Esophagus (tissue), 2 donors: ENCODE measurements around the gene STAM. TPM values are rescaled to one million over a fixed set of nuclear protein-coding genes. Genes with fewer than 3 reads are reported as not detected.

ENCODE experiments used
- H3K27ac ChIP-seq, 2 donors: one replicate each; pipeline ENCODE4 v1.5.1; 2013; ENCODE audit warnings: low read depth in 2 of 2, mild to moderate bottlenecking in 2 of 2, inconsistent platforms in 1 of 2, low read length in 1 of 2, moderate library complexity in 1 of 2
- H3K27me3 ChIP-seq, 2 donors: one replicate each; pipeline ENCODE4 v1.6.1; 2013; ENCODE audit warnings: low read length in 2 of 2, control low read depth in 1 of 2, mild to moderate bottlenecking in 1 of 2; ENCODE audit not compliant: insufficient read depth in 2 of 2, control insufficient read depth in 1 of 2
- H3K36me3 ChIP-seq, 2 donors: one replicate each; pipeline ENCODE4 v1.6.1; 2013; ENCODE audit warnings: low read length in 1 of 2; ENCODE audit not compliant: control insufficient read depth in 2 of 2, insufficient read depth in 2 of 2
- H3K4me1 ChIP-seq, 2 donors: one replicate each; pipeline ENCODE4 v1.6.1; 2013; ENCODE audit warnings: low read length in 1 of 2; ENCODE audit not compliant: control insufficient read depth in 2 of 2, insufficient read depth in 2 of 2
- H3K4me3 ChIP-seq, 2 donors: one replicate each; pipeline ENCODE4 v1.5.1; 2013; ENCODE audit warnings: low read length in 2 of 2, mild to moderate bottlenecking in 2 of 2, low read depth in 1 of 2, moderate library complexity in 1 of 2
- H3K9me3 ChIP-seq, 2 donors: one replicate each; pipeline ENCODE4 v1.6.1; 2013; ENCODE audit warnings: mild to moderate bottlenecking in 2 of 2, low read depth in 1 of 2, low read length in 1 of 2, moderate library complexity in 1 of 2; ENCODE audit not compliant: control insufficient read depth in 2 of 2, insufficient read depth in 1 of 2
- WGBS, 2 donors: extraction: QIAGEN DNeasy Blood & Tissue Kit; methylation state at CpG; one replicate each; pipeline ENCODE4 v1.1.7; 2013; 5-methylcytosine and 5-hydroxymethylcytosine counted together
- polyA plus RNA-seq, 2 donors: library from polyadenylated mRNA; stranded (reverse); fragments of 200-250 nt; gene quantifications; one replicate each; pipeline ENCODE4 v1.2.3, GENCODE V29; 2013
- donor health status: healthy with polysubstance abuse.
- donor health status: Bipolar disorder and iron deficiency.

The STAM gene
- polyA plus RNA-seq, 2 donors: 7.9 to 9.3 TPM

DNA sequence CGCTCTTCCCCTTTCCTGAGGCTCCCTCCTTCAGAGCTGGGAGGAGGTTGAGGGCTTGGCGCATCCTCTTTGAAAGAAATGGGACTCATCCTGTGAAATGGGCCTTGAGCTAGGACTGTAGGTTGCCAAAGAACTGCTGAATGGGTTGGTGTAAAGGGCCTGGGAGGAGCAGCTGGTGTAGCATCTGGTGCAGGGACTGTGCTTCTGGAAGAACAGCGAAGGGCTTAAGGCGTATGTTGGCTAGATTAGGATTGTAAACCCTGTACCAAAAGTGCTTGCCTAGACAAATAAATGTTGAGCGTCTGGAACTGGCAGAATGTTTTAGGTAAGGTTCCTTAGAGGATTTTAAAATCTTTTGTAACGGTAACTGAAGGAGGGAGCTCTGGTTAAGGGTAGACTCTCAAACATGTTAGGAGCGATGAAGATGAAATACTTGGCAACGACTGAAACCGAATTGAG lies 563 bp downstream of the STAM start:
- Histone ChIP-seq H3K4me1 (peaks cover 0 to 2% of the 10 kb centered on the region in 2 donors), H3K4me3 (peak overlapping the region; percentile 73 to 94), H3K36me3 (no peaks in the 10 kb centered on the region), H3K9me3 (no peaks in the 10 kb centered on the region), H3K27ac (peak overlapping the region; percentile 94 to 99), H3K27me3 (no peaks in the 10 kb centered on the region)
- 1% methylated on average over 9 of the region's 9 CpGs for WGBS, 2 donors

DNA sequence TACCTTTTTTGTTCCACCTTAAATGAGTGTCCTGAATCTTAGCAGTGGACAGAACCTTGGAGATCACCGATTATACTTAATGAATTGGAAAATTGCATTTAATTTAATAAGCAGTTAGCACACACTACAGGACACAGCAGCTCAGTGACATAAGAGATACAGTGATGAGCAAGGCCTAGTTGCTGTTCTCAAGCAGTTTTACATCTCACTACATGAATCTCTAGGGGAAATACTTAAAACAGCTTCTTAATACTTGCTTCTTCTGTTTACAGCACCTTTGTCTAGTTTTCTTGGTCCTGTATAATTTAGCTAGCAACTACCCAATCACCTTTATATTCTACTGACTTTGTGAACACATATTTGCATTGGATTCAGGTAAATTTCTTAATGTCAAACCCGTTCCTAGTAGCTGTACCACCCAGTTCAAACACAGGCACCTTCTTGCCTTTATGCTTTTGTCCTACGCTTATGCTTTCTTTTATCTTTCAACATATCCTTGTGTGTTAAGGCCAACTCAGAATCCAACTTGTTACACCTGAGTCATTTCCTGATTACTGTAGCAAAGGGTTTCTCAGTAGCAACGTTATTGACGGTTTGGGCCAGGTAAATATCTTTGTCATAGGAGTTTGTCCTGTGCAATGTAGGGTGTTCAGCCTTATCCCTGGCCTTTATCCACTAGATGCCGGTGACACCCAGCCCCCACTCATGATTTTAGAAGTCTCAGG lies 1.8 kb downstream of the STAM start:
- H3K27me3 ChIP-seq: no peaks in the 10 kb centered on the region
- peak overlapping the region in 1 of 2 donors; percentile 94 for H3K4me3 ChIP-seq
- H3K27ac ChIP-seq: peak overlapping the region; percentile 56 to 79
- peaks cover 0 to 2% of the 10 kb centered on the region in 2 donors for H3K4me1 ChIP-seq
- no peaks in the 10 kb centered on the region for H3K9me3 ChIP-seq
- WGBS, 2 donors: 32 to 33% methylated on average over 6 of the region's 6 CpGs
- no peaks in the 10 kb centered on the region for H3K36me3 ChIP-seq

DNA sequence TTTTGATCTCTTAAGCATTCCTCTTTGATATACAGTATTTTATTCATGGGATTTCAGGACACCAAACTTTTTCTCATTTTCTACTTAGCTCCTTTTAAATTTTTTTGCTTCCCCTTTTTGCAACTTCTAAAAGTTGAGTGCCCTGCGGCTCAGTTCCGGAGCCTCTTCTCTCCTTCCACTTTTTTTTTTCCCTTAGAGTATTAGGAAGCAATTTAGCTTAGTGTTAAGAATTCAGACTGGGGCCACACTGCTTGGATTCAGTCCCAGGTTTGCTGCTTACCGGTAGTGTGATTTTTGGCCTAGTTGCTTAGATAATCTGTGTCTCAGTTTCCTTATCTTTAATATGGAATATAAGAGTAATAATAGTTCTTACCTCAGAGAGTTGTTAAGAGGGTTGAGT lies 3.4 kb downstream of the STAM start:
- H3K4me1 ChIP-seq: peaks cover 0 to 2% of the 10 kb centered on the region in 2 donors
- H3K27me3 ChIP-seq: no peaks in the 10 kb centered on the region
- H3K9me3 ChIP-seq: no peaks in the 10 kb centered on the region
- 60 to 64% methylated on average over 3 of the region's 3 CpGs for WGBS, 2 donors
- H3K27ac ChIP-seq: no peak overlapping the region
- no peaks in the 10 kb centered on the region for H3K36me3 ChIP-seq
- H3K4me3 ChIP-seq: no peak overlapping the region

DNA sequence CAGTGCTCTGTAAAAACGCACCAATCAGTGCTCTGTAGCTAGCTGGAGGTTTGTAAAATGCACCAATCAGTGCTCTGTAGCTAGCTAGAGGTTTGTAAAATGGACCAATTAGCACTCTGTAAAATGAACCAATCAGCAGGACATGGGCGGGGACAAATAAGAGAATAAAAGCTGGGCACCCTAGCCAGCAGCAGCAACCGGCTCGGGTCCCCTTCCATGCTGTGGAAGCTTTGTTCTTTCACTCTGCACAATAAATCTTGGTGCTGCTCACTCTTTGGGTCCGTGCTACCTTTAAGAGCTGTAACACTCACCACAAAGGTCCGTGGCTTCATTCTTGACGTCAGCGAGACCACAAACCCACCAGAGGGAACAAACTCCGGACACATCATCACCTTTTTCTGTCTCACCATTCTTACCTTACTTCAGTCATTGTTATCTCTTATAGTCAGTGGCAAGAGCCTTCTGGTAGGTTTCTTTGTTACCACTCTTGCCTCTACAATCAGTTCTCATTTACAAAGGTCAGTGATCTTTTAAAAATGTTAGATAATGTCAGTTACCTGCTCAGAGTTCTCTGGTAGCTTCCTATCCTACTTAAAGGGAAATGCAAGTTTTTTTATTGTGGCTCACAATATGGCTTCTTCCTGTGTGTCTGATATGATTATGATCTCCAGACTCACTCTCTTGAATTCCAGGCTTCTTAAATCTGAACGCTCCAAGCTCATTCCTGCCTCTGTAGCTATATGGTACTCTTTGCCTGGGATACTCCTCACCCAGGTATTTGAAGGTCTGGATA lies 4.5 kb downstream of the STAM start:
- Histone ChIP-seq H3K36me3 (no peaks in the 10 kb centered on the region), H3K9me3 (no peaks in the 10 kb centered on the region), H3K27me3 (no peaks in the 10 kb centered on the region), H3K4me3 (no peak overlapping the region), H3K27ac (no peak overlapping the region), H3K4me1 (no peaks in the 10 kb centered on the region)
- 87 to 88% methylated on average over 10 of the region's 10 CpGs for WGBS, 2 donors

DNA sequence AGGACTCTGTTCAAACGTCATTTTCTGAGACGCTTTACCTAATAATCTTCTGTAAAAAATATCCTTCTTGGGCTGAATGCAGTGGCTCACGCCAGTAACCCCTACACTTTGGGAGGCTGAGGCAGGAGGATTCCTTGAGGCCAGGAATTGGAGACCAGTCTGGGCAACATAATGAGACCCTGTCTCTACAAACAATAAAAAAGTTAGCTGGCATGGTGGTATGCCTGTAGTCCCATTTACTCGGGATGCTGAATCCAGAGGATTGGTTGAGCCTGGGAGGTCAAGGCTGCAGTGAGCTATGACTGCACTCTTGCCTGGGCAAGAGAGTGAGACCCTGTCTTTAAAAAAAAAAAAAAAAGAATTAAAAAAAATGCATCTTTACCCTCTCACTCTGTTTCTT lies 5.1 kb downstream of the STAM start:
- H3K36me3 ChIP-seq: no peaks in the 10 kb centered on the region
- 92 to 94% methylated on average over 4 of the region's 4 CpGs for WGBS, 2 donors
- H3K27ac ChIP-seq: no peak overlapping the region
- no peaks in the 10 kb centered on the region for H3K27me3 ChIP-seq
- H3K4me3 ChIP-seq: no peak overlapping the region
- no peaks in the 10 kb centered on the region for H3K4me1 ChIP-seq
- no peaks in the 10 kb centered on the region for H3K9me3 ChIP-seq

DNA sequence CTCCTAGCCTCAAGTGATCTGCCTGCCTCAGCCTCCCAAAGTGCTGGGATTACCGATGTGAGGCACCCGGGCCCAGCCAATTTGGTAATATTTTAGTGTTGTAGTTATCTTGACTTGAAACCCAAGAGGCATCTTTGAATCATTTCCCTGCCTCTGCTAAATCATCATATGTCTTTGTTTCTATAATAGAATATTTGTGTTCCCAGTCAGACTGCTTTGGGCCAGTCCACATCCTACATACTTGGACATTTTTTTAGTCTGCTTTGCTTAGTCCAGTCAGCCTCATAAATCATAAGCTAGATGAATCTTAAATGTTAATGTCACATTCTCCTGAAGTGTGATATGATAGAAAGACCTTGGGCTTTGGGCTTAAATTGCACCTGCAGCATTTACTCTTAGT lies 5.9 kb downstream of the STAM start:
- H3K4me3 ChIP-seq: no peak overlapping the region
- WGBS, 2 donors: 80 to 88% methylated on average over 2 of the region's 2 CpGs
- no peak overlapping the region for H3K27ac ChIP-seq
- H3K9me3 ChIP-seq: no peaks in the 10 kb centered on the region
- no peaks in the 10 kb centered on the region for H3K27me3 ChIP-seq
- no peaks in the 10 kb centered on the region for H3K4me1 ChIP-seq
- no peaks in the 10 kb centered on the region for H3K36me3 ChIP-seq

DNA sequence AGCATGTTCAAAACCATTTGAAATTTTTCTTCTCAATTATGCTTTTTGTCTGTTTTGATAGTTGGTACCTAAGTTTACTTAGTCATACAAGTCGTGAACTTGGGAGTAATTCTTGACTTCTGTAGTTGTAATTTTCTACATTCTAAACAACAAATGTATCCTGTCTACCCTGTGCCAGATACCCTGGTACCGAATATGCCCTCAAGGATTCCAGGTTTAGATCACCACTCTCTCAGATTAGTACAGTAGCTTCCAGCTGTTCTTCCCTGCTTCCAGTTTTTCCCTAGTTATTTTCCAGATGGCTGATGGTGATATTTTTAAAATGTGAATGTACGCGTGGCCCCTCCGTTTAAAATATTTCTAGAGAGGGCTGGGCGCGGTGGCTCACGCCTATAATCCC lies 6.5 kb downstream of the STAM start:
- no peak overlapping the region for H3K27ac ChIP-seq
- no peaks in the 10 kb centered on the region for H3K9me3 ChIP-seq
- no peaks in the 10 kb centered on the region for H3K27me3 ChIP-seq
- no peaks in the 10 kb centered on the region for H3K36me3 ChIP-seq
- H3K4me3 ChIP-seq: no peak overlapping the region
- WGBS, 2 donors: 80 to 93% methylated on average over 8 of the region's 8 CpGs
- no peaks in the 10 kb centered on the region for H3K4me1 ChIP-seq

DNA sequence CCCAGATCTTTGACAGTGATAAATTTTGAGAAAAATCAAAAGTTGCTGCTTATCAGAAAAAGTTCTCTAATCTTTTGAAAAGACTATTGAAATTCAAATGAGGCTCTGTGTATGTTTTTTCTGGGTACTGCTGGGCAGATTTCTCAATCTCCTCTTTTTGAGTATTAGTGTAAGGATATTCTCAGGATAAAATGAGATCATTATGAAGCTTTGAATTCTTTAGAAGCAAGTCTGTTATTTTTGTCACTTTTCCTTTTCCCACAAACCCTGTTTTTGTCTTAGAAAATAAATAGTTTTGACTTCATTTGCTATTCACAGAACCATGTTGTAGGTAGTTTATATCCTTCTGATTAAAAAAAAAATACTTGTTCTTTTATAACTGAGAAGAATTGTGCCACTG lies 7.9 kb downstream of the STAM start:
- Histone ChIP-seq H3K36me3 (no peaks in the 10 kb centered on the region), H3K9me3 (no peaks in the 10 kb centered on the region), H3K27ac (no peak overlapping the region), H3K4me1 (no peaks in the 10 kb centered on the region), H3K4me3 (no peak overlapping the region), H3K27me3 (no peaks in the 10 kb centered on the region)

DNA sequence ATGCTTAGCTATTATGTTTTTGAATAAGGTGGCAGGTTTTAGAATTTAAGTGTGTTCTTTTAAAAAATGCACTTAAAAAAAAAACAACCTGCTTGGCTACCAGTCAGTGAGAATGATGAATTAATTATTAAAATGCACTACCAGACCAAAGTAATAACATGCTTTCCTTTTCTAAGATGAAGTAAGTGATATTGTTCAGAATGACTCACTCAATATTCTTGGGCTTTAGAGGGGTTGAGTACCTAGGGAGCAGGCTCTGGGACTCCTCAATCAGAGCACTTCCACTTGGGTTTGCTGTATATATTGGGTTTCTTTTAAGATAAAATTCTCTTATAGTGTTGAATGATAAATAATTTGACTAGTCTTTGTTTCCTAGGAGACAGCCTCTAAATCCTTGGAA lies 8.6 kb downstream of the STAM start:
- Histone ChIP-seq H3K9me3 (no peaks in the 10 kb centered on the region), H3K36me3 (no peaks in the 10 kb centered on the region), H3K27me3 (no peaks in the 10 kb centered on the region), H3K4me3 (no peak overlapping the region), H3K4me1 (no peaks in the 10 kb centered on the region), H3K27ac (no peak overlapping the region)

DNA sequence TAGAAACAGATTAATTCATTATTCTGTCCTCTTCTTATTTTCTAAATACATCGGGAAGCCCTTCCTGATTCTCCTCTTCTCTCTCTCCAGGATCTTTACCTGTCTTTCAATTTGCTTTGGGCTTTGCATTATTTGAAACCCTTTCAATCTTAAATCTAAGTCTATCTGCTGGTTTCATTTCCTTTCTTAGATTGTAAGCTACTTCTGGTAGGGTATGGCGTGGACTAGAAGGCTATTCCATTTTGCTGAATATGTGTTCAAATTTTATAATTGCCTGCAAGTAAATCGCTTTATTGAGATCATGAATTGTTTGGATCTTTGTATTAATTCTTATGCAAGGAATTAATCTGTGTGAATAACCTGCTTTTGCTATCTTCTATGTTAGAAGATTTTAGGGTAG lies 11.1 kb downstream of the STAM start:
- H3K9me3 ChIP-seq: no peaks in the 10 kb centered on the region
- no peaks in the 10 kb centered on the region for H3K36me3 ChIP-seq
- H3K4me3 ChIP-seq: no peak overlapping the region
- no peaks in the 10 kb centered on the region for H3K27me3 ChIP-seq
- 94% methylated on average over 3 of the region's 3 CpGs for WGBS, 2 donors
- H3K4me1 ChIP-seq: no peaks in the 10 kb centered on the region
- H3K27ac ChIP-seq: no peak overlapping the region
